ENCODE results near the gene PNPLA7. TPM values are rescaled to one million over a fixed set of nuclear protein-coding genes. Genes with fewer than 3 reads are reported as not detected.
A peak's percentile ranks its signal among the peaks of the same experiment; 100 is the strongest.

Gene PNPLA7
- total RNA-seq, 1 experiment from 2014 or later: 1.8 TPM

DNA sequence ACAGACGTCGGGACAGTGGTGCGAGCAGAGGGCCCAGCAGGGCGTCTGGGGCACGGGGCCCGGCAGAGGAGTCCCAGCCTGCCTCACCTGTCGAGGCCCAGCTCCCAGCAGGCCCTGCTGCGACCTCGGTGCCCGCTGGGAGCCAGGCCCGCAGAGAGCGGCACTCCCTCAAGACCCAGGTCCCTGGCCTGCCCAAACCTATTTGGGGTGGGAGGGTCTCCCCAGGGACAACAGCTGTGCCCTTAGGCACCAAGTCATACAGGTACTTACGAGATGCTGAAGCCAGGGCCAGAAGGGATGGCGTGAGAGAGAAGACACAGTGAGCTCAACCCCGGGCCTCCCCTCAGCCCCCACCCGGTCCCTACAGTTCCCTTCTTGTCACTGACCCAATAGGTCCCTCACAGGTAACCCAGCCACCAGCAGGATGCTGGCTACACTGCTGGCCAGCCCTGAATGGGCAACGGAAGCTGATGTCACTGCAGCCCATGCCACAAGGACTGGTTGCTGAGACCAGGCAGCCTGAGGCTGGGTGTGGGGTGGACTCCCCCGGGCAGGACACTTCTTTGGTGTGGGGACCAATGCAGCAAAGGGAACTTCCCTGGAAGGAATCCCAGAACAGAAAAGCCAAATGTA is 94.7 kb downstream of the PNPLA7 start:
- no peak overlapping the region; a peak in 1 of 4 replicates for H3K4me3 ChIP-seq (replicated peaks in 1 of 2; ENCODE audit: low read depth in 1 of 2, low read length in 2 of 2)
- peaks cover 20 to 54% of the 10 kb centered on the region in 2 experiments for H3K4me1 ChIP-seq (ENCODE audit: control insufficient read depth in 1 of 2, insufficient read depth in 2 of 2, low read length in 2 of 2)
- BruUV-seq (replicated peaks): no TSS peak
- intact Hi-C loops (cut with micrococcal nuclease): no loop called here
- peaks cover 47% of the 10 kb centered on the region for H3K79me2 ChIP-seq (ENCODE audit: insufficient read depth, low read length)
- H3K36me3 ChIP-seq (ENCODE audit: control insufficient read depth in 1 of 2, insufficient read depth in 2 of 2, low read length in 2 of 2): peaks cover 11 to 40% of the 10 kb centered on the region in 2 experiments; a peak in 2 of 4 replicates
- no peaks in the 10 kb centered on the region for H3K27me3 ChIP-seq (ENCODE audit: insufficient read depth, low read length)
- RAD21 ChIA-PET (ENCODE audit: low non-redundant PET in 1 of 2, low total read pairs in 2 of 2, uncharacterized antibody in 2 of 2, unreplicated experiment in 2 of 2): no interaction called here
- H3K9me2 ChIP-seq (ENCODE audit: insufficient read depth): no peaks in the 10 kb centered on the region
- POLR2A ChIA-PET: no interaction called here
- DNase-seq (ENCODE audit: low read depth, low spot score) (no peak), ATAC-seq (no peak)
- H3K27ac ChIP-seq (ENCODE audit: low read depth, low read length): peak overlapping the region; percentile 70; the same call in 1 of the 2 replicates
- TF ChIP-seq EGR1 (IDR thresholded peaks at IDR 0.05; ENCODE audit: low read depth) (no peak), EZH2 (IDR thresholded peaks at IDR 0.05) (no peak), CEBPB (IDR thresholded peaks at IDR 0.05; ENCODE audit: low read depth) (no peak)
- H3K9me3 ChIP-seq (ENCODE audit: control insufficient read depth in 1 of 2, insufficient read depth in 1 of 2, low read depth in 1 of 2, low read length in 2 of 2): no peaks in the 10 kb centered on the region
- H3K9ac ChIP-seq (ENCODE audit: low read length): no peak overlapping the region
- CTCF ChIA-PET: no interaction called here
- no peak overlapping the region for H2AFZ ChIP-seq (ENCODE audit: low read depth, low read length, poor library complexity, severe bottlenecking)
- peaks cover 4% of the 10 kb centered on the region; the same call in 1 of the 2 replicates for H4K20me1 ChIP-seq (ENCODE audit: insufficient read depth)
- no peak overlapping the region for H3K4me2 ChIP-seq (ENCODE audit: low read length)

DNA sequence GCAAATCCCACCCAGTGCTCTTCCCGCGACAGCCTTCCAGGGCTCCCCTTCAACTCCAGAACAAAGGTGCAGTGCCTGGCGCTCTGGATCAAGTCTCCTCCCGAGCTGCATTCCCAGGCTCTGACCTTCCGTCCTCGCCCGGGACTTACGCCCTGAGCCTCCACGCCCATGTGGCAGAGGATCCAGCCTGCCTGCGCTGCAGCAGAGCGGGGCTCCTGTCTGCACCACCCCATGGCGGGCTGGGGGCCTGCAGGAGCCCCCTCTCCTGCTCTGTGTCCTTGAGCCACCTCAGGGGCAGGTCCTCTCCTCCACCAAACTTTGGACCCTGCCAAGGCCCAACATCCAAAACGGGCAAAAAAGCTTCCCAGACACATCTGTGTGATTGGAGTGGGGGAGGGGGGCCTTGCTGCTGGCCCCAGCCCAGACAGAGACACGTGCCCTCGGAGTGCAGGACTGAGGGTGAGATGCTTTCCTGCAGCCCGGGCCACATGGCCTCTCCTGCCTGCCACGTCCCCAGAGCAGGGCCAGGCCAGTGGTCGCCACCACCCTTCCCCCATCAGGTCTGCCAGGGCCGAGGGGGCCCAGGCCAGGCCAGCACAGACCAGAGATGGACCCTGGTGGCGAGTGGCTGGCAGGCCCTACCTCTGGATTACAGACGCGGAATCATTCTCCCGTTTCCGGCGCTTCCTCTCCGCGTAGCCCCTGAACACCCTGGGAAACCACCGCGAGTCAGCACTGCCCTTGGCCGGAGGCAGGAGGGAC is 95.4 kb downstream of the PNPLA7 start:
- H3K4me1 ChIP-seq (ENCODE audit: control insufficient read depth in 1 of 2, insufficient read depth in 2 of 2, low read length in 2 of 2): peaks cover 20 to 51% of the 10 kb centered on the region in 2 experiments
- no peaks in the 10 kb centered on the region for H3K9me2 ChIP-seq (ENCODE audit: insufficient read depth)
- H3K9ac ChIP-seq (ENCODE audit: low read length): peak overlapping the region; percentile 26; the same call in 1 of the 2 replicates
- RAD21 ChIA-PET (ENCODE audit: low non-redundant PET in 1 of 2, low total read pairs in 2 of 2, uncharacterized antibody in 2 of 2, unreplicated experiment in 2 of 2): no interaction called here
- H3K27me3 ChIP-seq (ENCODE audit: insufficient read depth, low read length): no peaks in the 10 kb centered on the region
- POLR2A ChIA-PET: no interaction called here
- H3K27ac ChIP-seq (ENCODE audit: low read depth, low read length): peak overlapping the region; percentile 70
- peaks cover 4% of the 10 kb centered on the region; the same call in 1 of the 2 replicates for H4K20me1 ChIP-seq (ENCODE audit: insufficient read depth)
- H3K36me3 ChIP-seq (ENCODE audit: control insufficient read depth in 1 of 2, insufficient read depth in 2 of 2, low read length in 2 of 2): peaks cover 14 to 45% of the 10 kb centered on the region in 2 experiments; a peak in 3 of 4 replicates
- H3K79me2 ChIP-seq (ENCODE audit: insufficient read depth, low read length): peaks cover 47% of the 10 kb centered on the region
- no peak overlapping the region for H2AFZ ChIP-seq (ENCODE audit: low read depth, low read length, poor library complexity, severe bottlenecking)
- H3K4me3 ChIP-seq (replicated peaks in 1 of 2; ENCODE audit: low read depth in 1 of 2, low read length in 2 of 2): no peak overlapping the region; a peak in 1 of 4 replicates
- no peak for TF ChIP-seq CBX3 (IDR thresholded peaks at IDR 0.05; ENCODE audit: low read depth)
- no peak for TF ChIP-seq SIN3A (IDR thresholded peaks at IDR 0.05; ENCODE audit: low read depth)
- no peak for TF ChIP-seq FOSL1 (IDR thresholded peaks at IDR 0.05; ENCODE audit: low read depth)
- 0 out of 2 replicates have a peak, but pooled peaks have one; percentile 12 for TF ChIP-seq ZFX (IDR thresholded peaks at IDR 0.05)
- intact Hi-C loops (cut with micrococcal nuclease): no loop called here
- no peaks in the 10 kb centered on the region for H3K9me3 ChIP-seq (ENCODE audit: control insufficient read depth in 1 of 2, insufficient read depth in 1 of 2, low read depth in 1 of 2, low read length in 2 of 2)
- H3K4me2 ChIP-seq (ENCODE audit: low read length): peak overlapping the region; percentile 40
- DNase-seq (ENCODE audit: low read depth, low spot score) (no peak), ATAC-seq (peak; percentile 2; the same call in 1 of the 2 replicates)
- CTCF ChIA-PET: no interaction called here
- no TSS peak for BruUV-seq (replicated peaks)
